NB4 (cell line): ENCODE data around the gene HDGFL1.

Experiments used
- CTCF ChIP-seq: IDR thresholded peaks from one replicate; pipeline ENCODE4 v1.5.1; 2012; ENCODE audit warnings: low read depth, low read length
- MAX ChIP-seq: IDR thresholded peaks from 2 replicates; pipeline ENCODE4 v1.6.1; 2011; ENCODE audit warnings: low read depth, low read length
- MYC ChIP-seq: IDR thresholded peaks from 2 replicates; pipeline ENCODE4 v1.6.1; 2011; ENCODE audit warnings: low read depth, low read length
- POLR2A ChIP-seq: IDR thresholded peaks from 2 replicates; pipeline ENCODE4 v1.6.1; 2011; ENCODE audit warnings: mild to moderate bottlenecking; ENCODE audit not compliant: insufficient read length; ENCODE audit errors: extremely low read depth

DNA sequence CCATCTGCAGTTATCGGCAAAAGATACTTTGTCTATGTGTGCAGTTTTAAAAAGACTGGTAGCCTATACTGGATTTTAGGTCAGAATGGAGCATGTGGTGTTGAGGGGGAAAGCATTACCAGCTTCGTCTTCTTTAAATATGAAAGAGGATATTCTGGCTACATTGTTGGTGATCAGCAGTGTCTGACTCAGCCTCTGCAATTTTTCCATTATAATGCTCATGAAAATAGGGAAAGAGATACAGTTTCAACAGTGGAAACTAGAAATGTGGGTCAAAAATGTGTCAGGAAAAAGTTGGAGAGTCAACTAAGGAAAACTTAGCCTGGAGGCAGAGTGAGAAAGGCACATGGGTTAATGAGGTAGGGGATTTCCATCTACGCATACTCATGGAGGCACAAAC lies 45.2 kb downstream of the HDGFL1 start:
- TF ChIP-seq CTCF = no peak
- no peak for TF ChIP-seq POLR2A
- no peak for TF ChIP-seq MAX
- TF ChIP-seq MYC = no peak
